ENCODE data around the gene RP9. TPM values are rescaled to one million over a fixed set of nuclear protein-coding genes. Genes with fewer than 3 reads are reported as not detected.

Gene RP9
- total RNA-seq, 1 experiment from 2014 or later = 16.2 TPM

DNA sequence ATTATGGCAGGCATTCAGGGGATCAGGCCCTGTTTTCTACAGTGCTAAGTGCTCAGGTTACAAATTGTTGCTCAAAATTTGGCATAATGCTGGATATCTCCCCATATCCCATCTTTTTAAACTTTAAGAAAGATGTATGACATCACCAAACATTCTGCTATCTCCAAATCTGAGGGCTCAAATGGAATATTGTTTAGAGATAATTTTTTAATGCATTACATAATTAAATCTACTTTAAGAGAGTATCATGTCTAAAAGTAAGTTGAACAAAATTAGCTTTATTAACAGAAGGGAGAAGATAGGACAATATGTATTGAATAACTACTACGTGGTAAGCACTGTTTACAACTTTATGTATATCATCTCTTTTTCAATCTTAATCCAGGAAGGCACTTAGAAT is 60.5 kb downstream of the RP9 start:
- DNase-seq = no peak
- no peak for TF ChIP-seq CTCF (conservative IDR thresholded peaks at IDR 0.05)
- Histone ChIP-seq H3T11ph (ENCODE audit: low read length) (no peak overlapping the region), H4K5ac (ENCODE audit: insufficient read length, low read depth, low read length) (no peak overlapping the region), H2BK120ac (ENCODE audit: low read depth, low read length, poor library complexity, severe bottlenecking) (no peak overlapping the region), H3K14ac (ENCODE audit: insufficient read depth, low read length) (no peak overlapping the region), H3K56ac (ENCODE audit: insufficient read length, low read depth, low read length) (no peak overlapping the region), H3K23me2 (ENCODE audit: insufficient read length, low read depth, low read length, poor library complexity, severe bottlenecking) (no peaks in the 10 kb centered on the region), H2BK12ac (ENCODE audit: insufficient read length, low read depth, low read length) (no peak overlapping the region), H4K91ac (ENCODE audit: insufficient read length, low read depth, low read length) (no peak overlapping the region), H3K79me1 (ENCODE audit: insufficient read depth, low read depth, low read length, poor library complexity, severe bottlenecking) (peaks cover 9% of the 10 kb centered on the region), H2BK15ac (ENCODE audit: low read depth, low read length) (no peak overlapping the region), H2AK5ac (ENCODE audit: insufficient read length, low read length) (no peak overlapping the region), H3K18ac (ENCODE audit: insufficient read length, low read depth, low read length) (no peak overlapping the region), H3K27ac (ENCODE audit: insufficient read length, low read depth, low read length) (no peak overlapping the region), H2BK20ac (ENCODE audit: low read depth, low read length, poor library complexity, severe bottlenecking) (no peak overlapping the region), H3K27me3 (ENCODE audit: insufficient read depth, low read length) (no peaks in the 10 kb centered on the region), H3K4me2 (ENCODE audit: insufficient read depth, insufficient read length, low read length) (no peak overlapping the region), H3K23ac (ENCODE audit: insufficient read length, low read depth, low read length) (no peak overlapping the region), H2BK5ac (ENCODE audit: insufficient read length, low read length) (no peak overlapping the region), H3K9me3 (ENCODE audit: control insufficient read depth, low read depth, low read length) (no peaks in the 10 kb centered on the region), H3K4me1 (ENCODE audit: insufficient read depth, low read length) (no peaks in the 10 kb centered on the region), H3K79me2 (ENCODE audit: insufficient read depth, low read length) (peaks cover 4% of the 10 kb centered on the region; the same call in 1 of the 2 replicates), H4K8ac (replicated peaks; ENCODE audit: insufficient read length, low read depth, low read length) (no peak overlapping the region), H3K9ac (ENCODE audit: extremely low read depth, insufficient read length, low read length) (no peak overlapping the region), H3K4ac (ENCODE audit: low read depth, low read length) (no peak overlapping the region), H4K20me1 (ENCODE audit: control insufficient read depth, insufficient read depth, insufficient read length) (no peaks in the 10 kb centered on the region), H2AFZ (ENCODE audit: low read length) (no peak overlapping the region)
- Mint-ChIP-seq H3K9me3 (no peaks in the 10 kb centered on the region), H3K27ac (no peak overlapping the region), H3K4me3 (no peak overlapping the region), H3K36me3 (ENCODE audit: insufficient read depth in 1 of 3, low read depth in 3 of 3) (no peaks in the 10 kb centered on the region; a peak in 1 of 7 replicates), H3K27me3 (ENCODE audit: low read depth) (no peaks in the 10 kb centered on the region), H3K4me1 (no peaks in the 10 kb centered on the region)
- no CpG with 5 or more reads among the region's 1 CpG for WGBS (ENCODE audit: extremely low coverage, insufficient read length, low lambda C conversion rate)

Measured in H9 (cell line).